Liver (tissue), 9 donors: Measurements from ENCODE around the gene ADSS2. TPM values are rescaled to one million over a fixed set of nuclear protein-coding genes. Genes with fewer than 3 reads are reported as not detected.

ENCODE experiments used
- DNase-seq: peaks from one replicate; pipeline ENCODE4 v3.0.0-alpha.2; 2017; ENCODE audit warnings: low spot score
- H3K27ac ChIP-seq, 2 donors: one replicate each; pipeline ENCODE4 v1.7.0; 2013; ENCODE audit warnings: inconsistent platforms in 2 of 2, low read length in 2 of 2, control low read depth in 1 of 2, low read depth in 1 of 2, mild to moderate bottlenecking in 1 of 2
- H3K27me3 ChIP-seq, 4 donors: one replicate each; pipeline versions ENCODE4 v1.6.1 to v1.7.0; 2013; ENCODE audit warnings: low read length in 3 of 4, inconsistent platforms in 1 of 4, mild to moderate bottlenecking in 1 of 4, moderate library complexity in 1 of 4; ENCODE audit not compliant: control insufficient read depth in 4 of 4, insufficient read depth in 4 of 4
- H3K36me3 ChIP-seq, 4 donors: one replicate each; pipeline versions ENCODE4 v1.6.1 to v1.7.0; 2013; ENCODE audit warnings: low read length in 3 of 4, mild to moderate bottlenecking in 3 of 4, low read depth in 1 of 4, moderate library complexity in 1 of 4; ENCODE audit not compliant: control insufficient read depth in 4 of 4, insufficient read depth in 3 of 4
- H3K4me1 ChIP-seq, 4 donors: one replicate each; pipeline versions ENCODE4 v1.6.1 to v1.7.0; 2013; ENCODE audit warnings: low read length in 3 of 4, mild to moderate bottlenecking in 3 of 4, moderate library complexity in 1 of 4; ENCODE audit not compliant: control insufficient read depth in 4 of 4, insufficient read depth in 4 of 4
- H3K4me3 ChIP-seq, 3 donors: one replicate each; pipeline versions ENCODE4 v1.6.1 to v1.7.0; 2013; ENCODE audit warnings: low read length in 3 of 3, control low read depth in 1 of 3, low read depth in 1 of 3, mild to moderate bottlenecking in 1 of 3
- H3K9ac ChIP-seq, 2 donors: one replicate each; pipeline ENCODE4 v1.7.0; 2013; ENCODE audit warnings: low read length in 2 of 2, mild to moderate bottlenecking in 2 of 2, moderate library complexity in 2 of 2, control low read depth in 1 of 2, low read depth in 1 of 2
- H3K9me3 ChIP-seq, 4 donors: one replicate each; pipeline versions ENCODE4 v1.6.1 to v1.7.0; 2013; ENCODE audit warnings: low read length in 3 of 4; ENCODE audit not compliant: control insufficient read depth in 4 of 4
- ATF3 ChIP-seq: IDR thresholded peaks from 2 replicates; pipeline ENCODE4 v1.6.1; 2016; ENCODE audit warnings: antibody characterized with exemption
- FOXA1 ChIP-seq: IDR thresholded peaks from 2 replicates; pipeline ENCODE4 v1.6.1; 2016; ENCODE audit warnings: antibody characterized with exemption
- FOXA2 ChIP-seq: IDR thresholded peaks from 2 replicates; pipeline ENCODE4 v1.6.1; 2016; ENCODE audit warnings: antibody characterized with exemption
- GABPA ChIP-seq, 2 donors: IDR thresholded peaks in 1 of 2; conservative IDR thresholded peaks in 1 of 2; 2 replicates each; pipeline ENCODE4 v1.6.1; 2016; ENCODE audit warnings: antibody characterized with exemption in 2 of 2, mild to moderate bottlenecking in 1 of 2, moderate library complexity in 1 of 2
- HNF4A ChIP-seq, 2 donors: conservative IDR thresholded peaks; 2 replicates each; pipeline ENCODE4 v1.6.1; 2016; ENCODE audit warnings: antibody characterized with exemption in 2 of 2, mild to moderate bottlenecking in 2 of 2
- JUND ChIP-seq, 2 donors: IDR thresholded peaks; 2 replicates each; pipeline ENCODE4 v1.6.1; 2016; ENCODE audit warnings: antibody characterized with exemption in 2 of 2
- NR2F2 ChIP-seq: IDR thresholded peaks from 2 replicates; pipeline ENCODE4 v1.6.1; 2016; ENCODE audit warnings: antibody characterized with exemption
- RAD21 ChIP-seq, 2 donors: IDR thresholded peaks; 2 replicates each; pipeline ENCODE4 v1.6.1; 2016; ENCODE audit warnings: antibody characterized with exemption in 2 of 2, mild to moderate bottlenecking in 2 of 2
- REST ChIP-seq: IDR thresholded peaks from 2 replicates; pipeline ENCODE4 v1.6.1; 2016; ENCODE audit warnings: antibody characterized with exemption, mild to moderate bottlenecking
- RXRA ChIP-seq, 2 donors: IDR thresholded peaks; 2 replicates each; pipeline ENCODE4 v1.6.1; 2017 to 2018; ENCODE audit warnings: antibody characterized with exemption in 2 of 2, mild to moderate bottlenecking in 1 of 2
- SP1 ChIP-seq: IDR thresholded peaks from 2 replicates; pipeline ENCODE4 v1.6.1; 2018; ENCODE audit warnings: antibody characterized with exemption, mild to moderate bottlenecking
- TAF1 ChIP-seq: conservative IDR thresholded peaks from 2 replicates; pipeline ENCODE4 v1.6.1; 2016; ENCODE audit warnings: antibody characterized with exemption, mild to moderate bottlenecking
- YY1 ChIP-seq: IDR thresholded peaks from 2 replicates; pipeline ENCODE4 v1.6.1; 2016; ENCODE audit warnings: antibody characterized with exemption, mild to moderate bottlenecking
- polyA plus RNA-seq, 2 donors: library from polyadenylated mRNA; stranded (reverse) in 1 of 2; unstranded in 1 of 2; fragments of 200-250 nt in 1 of 2; fragments of >200 nt in 1 of 2; fragmentation: Nextera tagmentation in 1 of 2; extraction: Ambion mirVana in 1 of 2; gene quantifications; one replicate each; pipeline versions ENCODE4 v1.2.1 to v1.2.3, GENCODE V29; 2013 to 2015
- total RNA-seq, 2 donors: library from RNA; depleted of rRNA; stranded (reverse); fragments of >200 nt; gene quantifications; one replicate each; pipeline ENCODE4 v1.2.3, GENCODE V29; 2014
- TF ChIP-seq, protein P1 (sequence below): fragments of 150-350 bp; IDR thresholded peaks from 2 replicates; pipeline ENCODE4 v1.5.1; 2017; ENCODE audit warnings: improper control_type of control experiment, low read depth, low read length; ENCODE audit not compliant: missing input control
- TF ChIP-seq, protein P2 (sequence below): IDR thresholded peaks from 2 replicates; pipeline ENCODE4 v1.6.1; 2016; ENCODE audit warnings: antibody characterized with exemption
- TF ChIP-seq, protein P3 (sequence below): IDR thresholded peaks from 2 replicates; pipeline ENCODE4 v1.6.1; 2016; ENCODE audit warnings: antibody characterized with exemption
- donor health status: healthy.
- donor health status: healthy.
- donor health status: healthy.
- donor health status: healthy.
- donor health status: healthy.

ADSS2 gene
- total and polyA plus RNA-seq, 4 donors = 7.3 to 17.3 (median 12.6) TPM

DNA sequence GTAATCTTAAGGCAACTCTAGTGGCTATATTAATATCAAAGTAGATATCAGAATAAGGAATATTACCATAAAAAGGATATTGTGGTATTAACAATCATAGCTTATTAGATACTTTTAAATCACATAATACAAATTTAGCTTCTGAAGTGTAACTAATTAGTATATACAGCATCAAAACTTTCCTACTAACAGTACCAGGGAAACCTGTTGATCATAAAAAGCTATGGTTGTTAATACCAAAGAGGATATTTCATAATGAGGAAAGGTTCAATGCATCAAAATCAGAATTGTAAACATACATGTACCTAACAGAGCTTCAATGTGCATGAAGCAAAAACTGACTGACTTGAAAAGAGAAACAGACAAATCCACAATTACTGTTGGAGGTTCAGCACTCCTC lies 24.1 kb downstream of the ADSS2 start:
- H3K27me3 ChIP-seq = no peaks in the 10 kb centered on the region
- peaks cover 8 to 17% (median 12%) of the 10 kb centered on the region in 4 donors for H3K36me3 ChIP-seq
- H3K4me1 ChIP-seq = peaks cover 0 to 5% (median 2%) of the 10 kb centered on the region in 4 donors
- no peak for DNase-seq
- H3K9ac ChIP-seq = no peak overlapping the region
- H3K4me3 ChIP-seq = no peak overlapping the region
- no peak for TF ChIP-seq JUND (IDR thresholded peaks at IDR 0.05)
- TF ChIP-seq FOXA1 = no peak
- no peak for TF ChIP-seq GABPA (IDR thresholded peaks at IDR 0.05 in 1 of 2, conservative IDR thresholded peaks at IDR 0.05 in 1 of 2)
- no peak for TF ChIP-seq SP1
- TF ChIP-seq, protein P1, sequence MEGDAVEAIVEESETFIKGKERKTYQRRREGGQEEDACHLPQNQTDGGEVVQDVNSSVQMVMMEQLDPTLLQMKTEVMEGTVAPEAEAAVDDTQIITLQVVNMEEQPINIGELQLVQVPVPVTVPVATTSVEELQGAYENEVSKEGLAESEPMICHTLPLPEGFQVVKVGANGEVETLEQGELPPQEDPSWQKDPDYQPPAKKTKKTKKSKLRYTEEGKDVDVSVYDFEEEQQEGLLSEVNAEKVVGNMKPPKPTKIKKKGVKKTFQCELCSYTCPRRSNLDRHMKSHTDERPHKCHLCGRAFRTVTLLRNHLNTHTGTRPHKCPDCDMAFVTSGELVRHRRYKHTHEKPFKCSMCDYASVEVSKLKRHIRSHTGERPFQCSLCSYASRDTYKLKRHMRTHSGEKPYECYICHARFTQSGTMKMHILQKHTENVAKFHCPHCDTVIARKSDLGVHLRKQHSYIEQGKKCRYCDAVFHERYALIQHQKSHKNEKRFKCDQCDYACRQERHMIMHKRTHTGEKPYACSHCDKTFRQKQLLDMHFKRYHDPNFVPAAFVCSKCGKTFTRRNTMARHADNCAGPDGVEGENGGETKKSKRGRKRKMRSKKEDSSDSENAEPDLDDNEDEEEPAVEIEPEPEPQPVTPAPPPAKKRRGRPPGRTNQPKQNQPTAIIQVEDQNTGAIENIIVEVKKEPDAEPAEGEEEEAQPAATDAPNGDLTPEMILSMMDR = no peak
- no peak for TF ChIP-seq NR2F2
- no peak for TF ChIP-seq RAD21 (IDR thresholded peaks at IDR 0.05)
- no peak for TF ChIP-seq REST
- no peak for TF ChIP-seq RXRA (IDR thresholded peaks at IDR 0.05)
- TF ChIP-seq YY1 = no peak
- TF ChIP-seq, protein P2, sequence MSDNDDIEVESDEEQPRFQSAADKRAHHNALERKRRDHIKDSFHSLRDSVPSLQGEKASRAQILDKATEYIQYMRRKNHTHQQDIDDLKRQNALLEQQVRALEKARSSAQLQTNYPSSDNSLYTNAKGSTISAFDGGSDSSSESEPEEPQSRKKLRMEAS = no peak
- no peak for TF ChIP-seq HNF4A (conservative IDR thresholded peaks at IDR 0.05)
- TF ChIP-seq, protein P3, sequence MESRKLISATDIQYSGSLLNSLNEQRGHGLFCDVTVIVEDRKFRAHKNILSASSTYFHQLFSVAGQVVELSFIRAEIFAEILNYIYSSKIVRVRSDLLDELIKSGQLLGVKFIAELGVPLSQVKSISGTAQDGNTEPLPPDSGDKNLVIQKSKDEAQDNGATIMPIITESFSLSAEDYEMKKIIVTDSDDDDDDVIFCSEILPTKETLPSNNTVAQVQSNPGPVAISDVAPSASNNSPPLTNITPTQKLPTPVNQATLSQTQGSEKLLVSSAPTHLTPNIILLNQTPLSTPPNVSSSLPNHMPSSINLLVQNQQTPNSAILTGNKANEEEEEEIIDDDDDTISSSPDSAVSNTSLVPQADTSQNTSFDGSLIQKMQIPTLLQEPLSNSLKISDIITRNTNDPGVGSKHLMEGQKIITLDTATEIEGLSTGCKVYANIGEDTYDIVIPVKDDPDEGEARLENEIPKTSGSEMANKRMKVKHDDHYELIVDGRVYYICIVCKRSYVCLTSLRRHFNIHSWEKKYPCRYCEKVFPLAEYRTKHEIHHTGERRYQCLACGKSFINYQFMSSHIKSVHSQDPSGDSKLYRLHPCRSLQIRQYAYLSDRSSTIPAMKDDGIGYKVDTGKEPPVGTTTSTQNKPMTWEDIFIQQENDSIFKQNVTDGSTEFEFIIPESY = no peak
- TF ChIP-seq FOXA2 = no peak
- TF ChIP-seq TAF1 = no peak
- TF ChIP-seq ATF3 = no peak
- no peak overlapping the region for H3K27ac ChIP-seq
- no peaks in the 10 kb centered on the region for H3K9me3 ChIP-seq
